Measurements from ENCODE around the gene THSD4. TPM values are rescaled to one million over a fixed set of nuclear protein-coding genes. Genes with fewer than 3 reads are reported as not detected.

The THSD4 gene
- polyA plus RNA-seq, 1 donor (not counting 4 experiments of a cell fraction or from before 2014, with no cell fraction given): 24.5 TPM

- FAIRE-seq (no peak), DNase-seq (ENCODE audit: low read depth, low spot score) (no peak)
- Histone ChIP-seq H3K9me1 (ENCODE audit: control insufficient read depth, extremely low read depth, insufficient read depth, low read length) (no peaks in the 10 kb centered on the region), H3K27me3 (ENCODE audit: control insufficient read depth, extremely low read depth, insufficient read depth, low read length) (no peaks in the 10 kb centered on the region), H4K20me1 (ENCODE audit: control insufficient read depth, extremely low read depth, insufficient read depth, low read length) (no peaks in the 10 kb centered on the region), H3K4me1 (ENCODE audit: control insufficient read depth, extremely low read depth, insufficient read depth, low read length) (peaks cover 22% of the 10 kb centered on the region), H3K9me3 (ENCODE audit: control insufficient read depth, low read depth, low read length) (no peaks in the 10 kb centered on the region), H3K9ac (ENCODE audit: control insufficient read depth, extremely low read depth, insufficient read depth, low read length) (no peak overlapping the region), H3K27ac (ENCODE audit: control insufficient read depth, insufficient read depth, low read length) (no peak overlapping the region), H3K4me2 (ENCODE audit: control insufficient read depth, extremely low read depth, insufficient read depth, low read depth, low read length) (no peak overlapping the region), H3K36me3 (ENCODE audit: control insufficient read depth in 2 of 2, extremely low read depth in 1 of 2, insufficient read depth in 2 of 2, low read length in 2 of 2) (peaks cover 8 to 9% of the 10 kb centered on the region in 2 experiments), H3K4me3 (ENCODE audit: control insufficient read depth in 2 of 3, extremely low read depth in 1 of 3, insufficient read depth in 2 of 3, low read depth in 1 of 3, low read length in 3 of 3) (no peak overlapping the region), H2AFZ (ENCODE audit: control insufficient read depth, low read length) (no peak overlapping the region), H3K79me2 (ENCODE audit: control insufficient read depth, insufficient read depth, low read length) (no peaks in the 10 kb centered on the region)
- dilution Hi-C loops (cut with MboI; ENCODE audit: extremely low pct_ligation_motif_present, low sequenced_read_pairs): no loop called here
- TF ChIP-seq EZH2 (IDR thresholded peaks at IDR 0.05; ENCODE audit: low read length) (no peak), CTCF (optimal IDR thresholded peaks at IDR 0.05 in 1 of 3, IDR thresholded peaks at IDR 0.05 in 1 of 3, conservative IDR thresholded peaks at IDR 0.05 in 1 of 3; ENCODE audit: extremely low read depth in 1 of 3, insufficient read depth in 2 of 3, low read length in 3 of 3) (no peak)
Observed at GRCh38 chr15:71468715-71469114, 353.4 kb downstream of the THSD4 start.

GRCh38 chr15:71469413-71469812 is 354.1 kb downstream of the THSD4 start:
- Histone ChIP-seq H3K9ac (ENCODE audit: control insufficient read depth, extremely low read depth, insufficient read depth, low read length) (no peak overlapping the region), H3K9me1 (ENCODE audit: control insufficient read depth, extremely low read depth, insufficient read depth, low read length) (no peaks in the 10 kb centered on the region), H4K20me1 (ENCODE audit: control insufficient read depth, extremely low read depth, insufficient read depth, low read length) (no peaks in the 10 kb centered on the region), H3K4me3 (ENCODE audit: control insufficient read depth in 2 of 3, extremely low read depth in 1 of 3, insufficient read depth in 2 of 3, low read depth in 1 of 3, low read length in 3 of 3) (no peak overlapping the region), H3K4me1 (ENCODE audit: control insufficient read depth, extremely low read depth, insufficient read depth, low read length) (peaks cover 22% of the 10 kb centered on the region), H3K9me3 (ENCODE audit: control insufficient read depth, low read depth, low read length) (no peaks in the 10 kb centered on the region), H3K36me3 (ENCODE audit: control insufficient read depth in 2 of 2, extremely low read depth in 1 of 2, insufficient read depth in 2 of 2, low read length in 2 of 2) (peaks cover 8 to 10% of the 10 kb centered on the region in 2 experiments), H3K79me2 (ENCODE audit: control insufficient read depth, insufficient read depth, low read length) (no peaks in the 10 kb centered on the region), H3K27me3 (ENCODE audit: control insufficient read depth, extremely low read depth, insufficient read depth, low read length) (no peaks in the 10 kb centered on the region), H3K4me2 (ENCODE audit: control insufficient read depth, extremely low read depth, insufficient read depth, low read depth, low read length) (no peak overlapping the region), H3K27ac (ENCODE audit: control insufficient read depth, insufficient read depth, low read length) (no peak overlapping the region), H2AFZ (ENCODE audit: control insufficient read depth, low read length) (no peak overlapping the region)
- TF ChIP-seq EZH2 (IDR thresholded peaks at IDR 0.05; ENCODE audit: low read length) (no peak), CTCF (optimal IDR thresholded peaks at IDR 0.05 in 1 of 3, IDR thresholded peaks at IDR 0.05 in 1 of 3, conservative IDR thresholded peaks at IDR 0.05 in 1 of 3; ENCODE audit: extremely low read depth in 1 of 3, insufficient read depth in 2 of 3, low read length in 3 of 3) (no peak)
- dilution Hi-C loops (cut with MboI; ENCODE audit: extremely low pct_ligation_motif_present, low sequenced_read_pairs): no loop called here
- FAIRE-seq (no peak), DNase-seq (ENCODE audit: low read depth, low spot score) (no peak)
